Fibroblast of lung (primary cell): Measurements from ENCODE around the gene ASB6.

Experiments used
- CTCF ChIP-seq, 2 donors: IDR thresholded peaks in 1 of 2; conservative IDR thresholded peaks in 1 of 2; 1 replicate in 1 of 2; 2 replicates in 1 of 2; pipeline ENCODE4 v1.5.1; 2011 to 2012; ENCODE audit warnings: low read length in 2 of 2, control low read depth in 1 of 2, inconsistent platforms in 1 of 2, low read depth in 1 of 2, mild to moderate bottlenecking in 1 of 2
- EZH2 ChIP-seq: IDR thresholded peaks from 2 replicates; pipeline ENCODE4 v1.5.1; 2012; ENCODE audit warnings: low read length, control low read depth, mild to moderate bottlenecking; ENCODE audit errors: missing control alignments

- TF ChIP-seq CTCF (conservative IDR thresholded peaks at IDR 0.05 in 1 of 2, IDR thresholded peaks at IDR 0.05 in 1 of 2; ENCODE audit: low read depth in 1 of 2, low read length in 2 of 2) (peak; percentile 54 to 79), EZH2 (no peak)
Observed at GRCh38 chr9:129641750-129642585, at the start of gene ASB6.
